DMS53 (cell line): ENCODE results near the gene GATC.
"Not testable (repeated sequence)": the region's sequence is repeated elsewhere in the genome, so short reads cannot be mapped to it uniquely, and the experiment has no call there.

Experiments
- DNase-seq: peaks from one replicate; lab custom pipeline; 2025; lab: John Stamatoyannopoulos, UW

Gene GATC

GRCh38 chr12:120437735-120438494 is 8.3 kb upstream of the GATC start, which contains the start of gene COX6A1:
Gene COX6A1, plus strand, starts transcription at chr12:120438113. Its CDS starts 14 bp downstream, at chr12:120438127.
- peak; percentile 100 for DNase-seq

- DNase-seq, result peak; percentile 60
These were observed 7.6 kb upstream of the GATC start for GRCh38 chr12:120438495-120439198.

GRCh38 chr12:120439646-120440247 is 6.5 kb upstream of the GATC start:
- peak; percentile 87 for DNase-seq

GRCh38 chr12:120444676-120445075 is 1.6 kb upstream of the GATC start:
- no peak for DNase-seq

GRCh38 chr12:120446844-120447178 is 567 bp downstream of the GATC start:
- DNase-seq, result not testable (repeated sequence)

- DNase-seq, result no peak
These were observed 1.7 kb downstream of the GATC start for GRCh38 chr12:120447992-120448391.

- not testable (repeated sequence) for DNase-seq
These were observed 6.3 kb downstream of the GATC start for GRCh38 chr12:120452524-120452923.

- DNase-seq, result no peak
These were observed 7.0 kb downstream of the GATC start for GRCh38 chr12:120453060-120453750.

GRCh38 chr12:120453977-120454376 is 7.7 kb downstream of the GATC start:
- peak; percentile 70 for DNase-seq

GRCh38 chr12:120455302-120455701 is 9.1 kb downstream of the GATC start:
- no peak for DNase-seq

- peak; percentile 54 for DNase-seq
These were observed 10.9 kb downstream of the GATC start for GRCh38 chr12:120457133-120457532.

- DNase-seq, result no peak
These were observed 13.9 kb downstream of the GATC start for GRCh38 chr12:120460157-120460556.

GRCh38 chr12:120462099-120462640 is 15.9 kb downstream of the GATC start:
- no peak for DNase-seq

GRCh38 chr12:120463712-120464111 is 17.5 kb downstream of the GATC start:
- DNase-seq, result no peak

- no peak for DNase-seq
These were observed 19.5 kb downstream of the GATC start for GRCh38 chr12:120465756-120466155.

GRCh38 chr12:120466560-120467315 is 20.5 kb downstream of the GATC start:
- DNase-seq, result peak; percentile 66

GRCh38 chr12:120467439-120467838 is 21.2 kb downstream of the GATC start:
- no peak for DNase-seq

GRCh38 chr12:120468325-120468820 is 22.1 kb downstream of the GATC start:
- peak; percentile 76 for DNase-seq

- peak; percentile 76 for DNase-seq
These were observed 22.7 kb downstream of the GATC start for GRCh38 chr12:120468821-120469449.

GRCh38 chr12:120469450-120470149 is 23.4 kb downstream of the GATC start, which contains the start of gene SRSF9:
Gene SRSF9, minus strand, starts transcription at chr12:120469748. Its CDS starts 139 bp downstream, at chr12:120469609.
- peak; percentile 99 for DNase-seq
